NCI-H510A treated with DMSO at 0.1 percent for 48 hours (cell line): Measurements from ENCODE around the gene FEN1.

ENCODE experiments used
- DNase-seq: peaks from one replicate; lab custom pipeline; 2025; lab: John Stamatoyannopoulos, UW

The FEN1 gene

DNA sequence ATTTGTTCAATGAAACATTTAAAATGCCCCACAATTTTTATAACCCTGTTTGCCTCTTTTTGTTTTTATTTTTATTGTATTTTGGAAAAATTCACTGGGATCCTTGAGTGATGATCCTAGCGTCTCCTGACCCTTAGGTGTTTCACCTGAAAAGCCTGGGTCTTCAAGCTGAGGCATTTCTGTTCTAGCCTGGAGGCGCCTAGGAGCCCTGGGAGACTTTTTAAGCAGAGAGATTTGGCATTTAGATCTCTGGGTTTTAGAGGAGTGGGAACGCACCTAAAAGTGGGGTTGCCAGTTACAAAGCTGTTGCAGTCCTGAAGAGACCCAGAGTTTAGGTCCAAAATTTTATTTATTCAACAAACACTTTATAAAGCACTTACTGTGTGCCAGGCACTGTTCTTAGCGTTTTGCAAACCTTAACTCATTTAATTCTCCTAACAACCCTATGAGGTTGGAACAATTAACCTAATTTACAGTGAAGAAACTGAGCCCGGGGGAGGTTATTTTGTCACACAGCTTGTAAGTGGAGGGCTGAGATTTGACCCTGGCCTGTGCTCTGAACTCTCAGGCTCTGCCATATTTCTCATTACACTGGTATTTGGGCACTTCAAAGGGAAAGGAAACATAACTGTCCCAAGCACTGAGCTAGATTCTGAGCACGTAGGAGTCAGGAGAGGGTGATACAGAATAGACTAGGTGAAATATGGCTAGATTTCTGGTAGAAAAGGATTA lies 24.9 kb downstream of the FEN1 start:
- DNase-seq = no peak

DNA sequence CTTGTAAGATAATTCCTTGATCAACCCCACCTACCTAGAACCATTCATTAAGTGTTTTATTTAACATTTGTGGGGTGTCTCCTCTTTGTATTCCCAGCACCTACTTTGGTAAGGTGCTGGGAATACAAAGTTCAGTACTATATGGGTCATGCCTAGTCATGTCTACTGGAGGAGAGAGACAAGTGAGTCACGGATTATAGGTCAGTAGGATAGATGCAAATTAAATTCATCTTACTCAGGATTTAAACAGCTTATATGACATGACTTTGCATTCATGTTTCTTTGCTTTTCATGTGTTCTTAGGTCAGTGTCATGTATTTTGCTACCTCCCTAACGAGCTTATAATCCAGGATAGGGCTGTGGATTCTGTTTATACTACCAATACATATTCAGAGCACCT lies 27.5 kb downstream of the FEN1 start:
- no peak for DNase-seq

DNA sequence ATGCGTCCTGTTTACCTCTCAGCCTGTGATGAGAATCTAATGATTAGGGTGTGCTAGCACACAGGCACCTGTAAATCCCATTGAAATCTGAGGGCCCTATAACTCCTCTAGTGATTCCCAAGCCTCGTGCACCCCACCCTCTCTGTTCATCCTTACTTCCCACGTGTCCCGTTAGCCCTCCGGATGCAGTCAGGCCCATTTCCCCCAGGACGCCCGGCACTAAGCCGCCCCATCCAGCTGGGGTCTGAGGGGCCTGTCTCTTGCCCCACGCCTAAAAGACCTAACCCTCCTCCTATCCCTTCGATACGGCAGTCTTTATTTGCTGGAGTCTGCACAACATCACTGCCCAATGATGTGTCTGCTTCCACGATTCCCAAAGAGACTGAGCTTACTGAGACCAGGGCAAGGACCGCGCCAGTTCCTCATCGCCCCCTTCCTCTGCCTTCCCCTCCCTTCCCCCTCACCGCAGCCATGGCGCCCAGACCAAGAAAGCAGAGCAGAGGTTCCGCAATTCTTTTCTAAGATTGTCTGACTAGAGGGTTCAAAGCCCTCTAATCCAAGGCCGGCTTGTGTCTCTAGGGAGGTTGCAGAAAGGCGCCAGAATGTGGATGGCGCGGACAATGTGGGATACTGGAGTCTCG lies 34.3 kb downstream of the FEN1 start:
- DNase-seq = peak; percentile 76

DNA sequence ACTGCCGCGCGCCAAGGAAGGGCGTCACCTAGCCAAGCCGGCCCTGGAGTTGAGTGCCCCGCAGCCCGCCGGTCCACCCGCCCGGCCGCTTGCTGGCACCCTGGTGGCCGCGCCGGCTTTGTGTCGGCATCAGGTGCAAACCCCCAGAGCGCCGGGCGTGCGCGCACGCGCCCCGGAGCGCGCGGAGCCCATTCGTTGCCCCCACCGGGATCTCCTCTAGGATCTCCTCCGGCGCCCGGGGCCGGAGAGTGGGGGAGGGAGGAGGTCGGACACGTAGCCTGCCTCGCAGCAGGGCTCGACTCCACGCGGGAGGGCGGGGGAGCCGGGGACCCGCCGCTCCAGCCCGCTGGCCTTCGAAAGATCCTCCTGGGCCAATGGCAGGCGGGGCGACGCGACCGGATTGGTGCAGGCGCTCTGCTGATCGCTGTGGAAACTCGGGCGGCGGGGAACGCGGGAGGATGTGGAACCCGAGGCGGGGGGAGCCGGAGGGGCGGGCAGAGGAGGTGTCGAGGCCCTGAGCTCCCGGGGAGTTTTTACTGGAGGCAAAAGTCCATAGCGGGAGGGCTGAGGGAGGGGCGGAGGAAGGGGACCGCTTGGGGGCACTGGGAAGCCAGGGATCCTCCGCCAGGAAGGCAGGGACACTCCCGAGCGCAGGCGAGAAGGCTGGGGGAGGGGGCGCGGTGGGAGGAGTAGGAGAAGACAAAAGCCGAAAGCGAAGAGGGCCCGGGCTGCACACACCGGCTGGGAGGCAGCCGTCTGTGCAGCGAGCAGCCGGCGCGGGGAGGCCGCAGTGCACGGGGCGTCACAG lies 35.1 kb downstream of the FEN1 start, which contains the start of gene FADS2:
FADS2 (plus strand) TSS at position 730 of the 808 bp plus-strand sequence. CDS start 91 bp downstream, outside the sequence.
- peak; percentile 84 for DNase-seq

DNA sequence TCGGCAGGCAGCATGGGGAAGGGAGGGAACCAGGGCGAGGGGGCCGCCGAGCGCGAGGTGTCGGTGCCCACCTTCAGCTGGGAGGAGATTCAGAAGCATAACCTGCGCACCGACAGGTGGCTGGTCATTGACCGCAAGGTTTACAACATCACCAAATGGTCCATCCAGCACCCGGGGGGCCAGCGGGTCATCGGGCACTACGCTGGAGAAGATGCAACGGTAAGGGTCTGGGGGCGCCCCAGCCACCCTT lies 35.6 kb downstream of the FEN1 start:
- DNase-seq = no peak

DNA sequence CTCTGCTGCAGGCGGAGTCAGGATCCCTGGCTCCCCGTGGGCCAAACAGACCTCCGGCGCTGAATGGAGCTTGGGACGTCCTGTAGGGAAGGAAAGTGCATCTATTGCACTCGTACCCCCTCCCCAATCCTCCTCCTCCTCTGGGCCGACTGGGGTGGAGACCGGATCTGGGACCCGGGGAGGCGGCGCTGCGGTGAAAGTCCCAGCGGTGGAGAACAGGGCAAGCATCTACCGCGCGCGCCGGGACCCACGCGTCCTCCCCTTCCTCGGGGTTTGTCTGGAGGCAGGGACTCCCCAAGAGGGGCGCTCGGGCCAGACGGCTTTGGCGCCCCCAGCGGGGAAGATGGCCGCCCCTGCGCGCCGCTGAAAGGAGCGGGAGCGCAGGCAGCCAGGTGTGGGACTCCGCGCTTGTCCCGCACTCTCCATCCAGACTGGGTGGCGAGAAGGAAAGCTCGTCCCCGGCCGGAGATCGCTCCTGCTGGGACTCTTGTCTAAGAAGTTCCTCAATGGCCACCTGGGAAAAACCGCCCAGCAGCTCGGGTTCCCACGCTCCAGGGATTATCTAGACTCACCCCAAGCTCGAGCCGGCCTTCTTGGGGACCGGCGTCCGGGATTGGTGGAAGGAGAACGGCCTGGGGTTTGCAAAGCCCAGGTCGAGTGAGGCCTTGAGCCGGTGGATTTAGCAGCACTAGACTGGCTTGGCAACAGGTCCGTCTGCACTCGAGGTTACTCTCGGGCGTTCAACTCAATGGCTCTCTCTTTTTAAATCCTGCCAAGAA lies 36.1 kb downstream of the FEN1 start:
- peak; percentile 27 for DNase-seq

DNA sequence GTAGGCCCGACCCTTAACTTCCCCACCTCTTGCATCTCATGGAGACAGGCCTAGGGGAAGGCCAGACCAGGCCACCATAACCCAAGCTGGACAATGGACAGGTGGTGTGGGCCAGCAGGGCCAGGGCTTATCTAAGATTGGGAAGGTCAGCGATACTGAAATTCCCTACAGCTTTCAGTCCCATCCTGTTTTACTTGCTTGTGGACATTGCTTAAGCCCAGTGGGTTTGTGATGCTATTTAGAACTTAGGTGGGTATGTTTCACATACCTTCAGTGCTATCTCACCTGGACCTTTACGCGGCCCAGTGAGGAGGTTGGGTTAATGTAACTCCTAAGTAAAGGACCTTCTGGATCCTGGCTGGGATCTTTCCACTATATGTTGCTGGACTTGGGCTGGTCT lies 37.1 kb downstream of the FEN1 start:
- no peak for DNase-seq

DNA sequence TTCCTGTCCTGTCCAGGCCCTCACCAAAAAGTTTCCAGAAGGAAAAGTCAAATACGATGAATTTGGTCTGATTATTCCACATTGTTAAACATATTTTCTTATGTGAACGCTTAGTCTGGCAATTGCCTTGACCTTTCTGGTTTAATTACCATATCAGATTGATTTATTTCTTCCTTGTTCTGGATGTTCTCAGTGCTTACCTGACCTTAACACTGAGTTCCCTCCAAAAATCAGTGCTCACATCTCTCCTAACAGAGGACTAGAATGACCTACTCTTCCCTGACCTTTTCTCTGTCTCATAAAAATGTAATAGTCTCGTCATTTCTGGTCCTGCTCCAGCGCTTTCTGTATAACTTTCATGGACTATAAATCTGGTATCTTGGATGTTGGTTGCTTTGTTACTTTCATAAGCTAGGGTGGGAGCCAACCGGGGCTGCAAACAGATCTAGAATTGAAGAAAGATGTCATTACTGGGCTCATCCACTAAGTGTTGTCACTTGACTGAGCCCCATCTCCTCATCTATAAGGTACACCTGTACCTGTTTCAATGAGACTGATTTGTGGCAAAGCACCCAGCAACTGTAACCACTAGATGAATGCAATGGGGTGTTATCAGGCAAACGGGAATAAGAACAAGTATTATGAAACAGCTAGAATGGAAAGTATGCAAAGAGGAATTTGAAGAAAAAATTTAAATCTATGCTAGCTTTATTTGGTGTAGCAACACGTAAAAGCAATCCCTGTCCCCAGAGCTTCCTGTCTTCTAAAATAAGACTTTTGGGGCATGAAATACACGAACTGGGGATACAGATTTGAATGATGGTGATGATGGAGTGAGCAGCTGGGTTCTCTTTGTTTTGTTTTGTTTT lies 37.8 kb downstream of the FEN1 start:
- no peak for DNase-seq

DNA sequence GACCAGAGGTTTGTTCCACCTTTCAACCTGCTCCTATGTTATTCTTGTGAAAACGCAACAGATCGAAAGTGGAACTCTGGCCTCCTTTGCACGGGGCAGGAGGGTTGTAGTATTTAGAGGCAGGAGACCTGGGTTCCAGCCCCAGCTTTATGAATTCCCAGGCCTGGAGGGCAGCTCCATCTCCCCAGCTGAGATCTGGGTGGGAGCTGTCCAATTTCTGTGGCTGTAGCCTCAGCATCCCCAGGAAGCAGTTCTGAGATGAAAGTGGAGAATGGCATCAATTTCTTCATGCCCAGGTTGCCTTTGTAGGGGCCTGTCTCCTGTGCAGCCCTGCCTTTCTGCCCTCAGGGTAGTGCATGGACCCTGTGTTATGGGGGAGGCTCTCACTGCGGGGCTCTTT lies 39.5 kb downstream of the FEN1 start:
- no peak for DNase-seq

DNA sequence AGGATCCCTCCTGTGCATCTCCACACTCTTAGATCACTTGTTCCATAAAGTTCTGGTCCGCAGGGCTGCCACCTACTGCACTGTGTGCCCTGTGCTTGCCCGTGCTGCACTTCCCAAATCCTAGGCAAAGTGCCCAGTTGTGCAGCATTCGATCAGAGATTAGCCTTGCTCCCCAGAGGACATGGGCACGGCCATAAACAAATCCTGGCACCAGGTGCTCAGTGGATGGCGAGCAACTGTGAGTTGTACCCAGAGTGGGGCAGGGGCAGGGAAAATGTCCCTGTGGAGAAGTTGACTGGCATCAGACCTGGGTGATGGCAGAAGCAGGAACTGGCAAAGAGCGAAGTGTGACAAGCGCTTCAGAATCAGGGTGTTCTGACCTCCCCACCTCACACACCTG lies 40.0 kb downstream of the FEN1 start:
- no peak for DNase-seq

DNA sequence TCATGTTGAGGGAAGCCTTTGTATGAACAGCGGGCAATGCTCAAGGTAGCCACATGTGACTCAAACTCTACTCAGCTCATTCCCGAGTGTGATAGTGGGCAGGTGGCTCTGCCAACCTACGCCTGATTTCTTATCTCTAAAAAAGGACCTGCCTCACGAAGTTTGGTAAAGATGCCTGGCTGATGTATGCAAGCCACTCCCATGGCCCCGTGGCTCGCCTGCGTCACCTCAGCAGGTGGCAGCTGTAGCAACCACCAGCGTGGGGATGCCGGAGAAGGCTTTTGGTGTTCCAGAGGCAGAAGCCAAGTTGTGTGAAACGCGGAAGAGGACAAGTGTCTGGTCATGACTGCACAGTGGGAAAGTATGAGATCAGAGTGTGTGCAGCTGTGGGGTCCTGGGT lies 40.8 kb downstream of the FEN1 start:
- DNase-seq = no peak

DNA sequence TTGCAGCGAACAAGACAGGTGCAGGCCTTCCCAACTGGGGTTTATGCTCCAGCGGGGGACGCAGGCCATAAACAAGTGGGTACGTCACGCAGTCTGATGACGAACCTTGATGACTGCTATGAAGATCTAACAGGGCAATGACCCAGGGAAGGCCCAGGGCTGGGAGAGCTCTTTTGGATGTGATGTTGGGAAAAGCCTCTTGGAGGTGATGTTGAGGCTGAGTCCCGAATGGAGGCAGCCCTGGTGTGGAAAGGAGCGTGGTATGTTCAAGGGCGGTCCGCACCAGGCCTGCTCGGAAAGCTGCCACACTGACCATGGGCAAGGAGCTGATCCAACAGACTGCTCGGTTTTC lies 41.2 kb downstream of the FEN1 start:
- DNase-seq = no peak

DNA sequence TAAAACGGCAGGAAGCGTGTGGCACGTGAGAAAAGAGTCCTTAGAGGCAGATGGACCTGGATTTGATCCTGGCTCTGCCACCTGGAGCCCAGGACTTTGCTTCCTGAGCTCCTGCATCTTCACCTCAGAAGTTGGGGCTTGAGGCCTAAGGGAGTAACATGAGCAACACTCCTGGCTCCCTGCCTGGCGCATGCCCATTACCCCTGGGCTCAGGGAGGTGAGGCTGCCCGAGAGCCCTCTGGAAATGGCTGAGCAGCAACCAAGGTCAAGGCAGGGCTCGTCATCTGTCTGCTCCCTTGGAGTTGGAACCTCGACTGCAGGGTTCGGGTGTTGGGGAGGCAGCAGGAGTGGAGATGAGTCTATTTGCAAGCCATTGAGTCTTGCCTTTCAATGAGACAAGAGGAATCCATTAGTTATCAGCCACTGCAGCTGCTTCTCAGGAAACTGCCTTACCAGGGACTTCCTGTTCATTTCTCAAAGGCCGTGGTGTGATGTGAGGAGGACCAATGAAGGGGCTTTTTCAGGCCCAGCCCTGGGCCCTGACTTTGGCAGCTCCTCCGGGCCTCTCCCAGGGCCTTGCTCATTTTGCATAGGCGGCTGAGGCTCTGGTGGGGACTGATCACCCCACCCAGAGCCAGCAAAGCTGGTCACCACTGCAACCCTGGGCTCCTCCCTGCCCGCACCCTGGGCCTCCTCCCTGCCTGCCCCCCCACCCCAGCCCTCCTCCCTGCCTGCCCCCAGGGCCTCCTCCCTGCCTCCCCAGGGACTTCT lies 41.8 kb downstream of the FEN1 start:
- DNase-seq = no peak

DNA sequence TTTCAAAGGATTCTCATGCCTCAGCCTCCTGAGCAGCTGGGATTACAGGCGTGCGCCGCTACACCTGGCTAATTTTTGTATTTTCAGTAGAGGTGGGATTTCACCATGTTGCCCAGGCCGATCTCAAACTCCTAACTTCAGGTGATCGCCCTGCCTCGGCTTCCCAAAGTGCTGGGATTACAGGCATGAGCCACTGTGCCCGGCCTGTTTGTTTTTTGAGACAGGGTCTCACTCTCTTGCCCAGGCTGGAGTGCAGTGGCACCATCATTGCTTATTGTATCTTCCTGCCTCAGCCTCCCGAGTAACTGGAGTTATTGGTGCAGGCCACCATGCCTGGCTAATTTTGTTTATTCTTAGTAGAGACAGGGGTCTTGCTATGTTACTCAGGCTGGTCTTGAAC lies 43.5 kb downstream of the FEN1 start:
- DNase-seq = no peak

DNA sequence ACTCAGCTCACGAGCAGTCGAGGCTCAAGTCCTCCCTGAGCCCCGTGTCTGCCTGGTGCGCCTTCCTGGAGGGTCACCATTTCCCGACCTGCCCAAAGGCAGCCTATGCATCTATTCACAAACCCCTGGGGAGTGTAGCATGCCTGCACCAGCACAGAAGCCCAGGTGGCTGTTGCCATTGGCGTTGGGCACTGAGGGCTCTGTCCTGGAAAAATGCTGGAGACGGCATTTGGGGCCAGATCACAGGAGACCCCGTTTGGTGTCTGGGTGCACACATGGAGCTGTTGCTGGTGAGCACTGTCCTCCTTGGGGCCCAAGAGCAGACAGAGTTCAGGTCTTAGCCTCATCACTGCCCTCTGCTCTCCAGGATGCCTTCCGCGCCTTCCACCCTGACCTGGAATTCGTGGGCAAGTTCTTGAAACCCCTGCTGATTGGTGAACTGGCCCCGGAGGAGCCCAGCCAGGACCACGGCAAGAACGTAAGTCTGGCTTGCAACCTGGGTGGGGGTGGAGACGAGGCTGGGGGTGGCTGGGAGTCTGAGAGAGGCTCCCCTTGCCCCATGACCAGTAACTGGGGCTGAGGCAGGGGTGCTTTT lies 44.8 kb downstream of the FEN1 start:
- no peak for DNase-seq

DNA sequence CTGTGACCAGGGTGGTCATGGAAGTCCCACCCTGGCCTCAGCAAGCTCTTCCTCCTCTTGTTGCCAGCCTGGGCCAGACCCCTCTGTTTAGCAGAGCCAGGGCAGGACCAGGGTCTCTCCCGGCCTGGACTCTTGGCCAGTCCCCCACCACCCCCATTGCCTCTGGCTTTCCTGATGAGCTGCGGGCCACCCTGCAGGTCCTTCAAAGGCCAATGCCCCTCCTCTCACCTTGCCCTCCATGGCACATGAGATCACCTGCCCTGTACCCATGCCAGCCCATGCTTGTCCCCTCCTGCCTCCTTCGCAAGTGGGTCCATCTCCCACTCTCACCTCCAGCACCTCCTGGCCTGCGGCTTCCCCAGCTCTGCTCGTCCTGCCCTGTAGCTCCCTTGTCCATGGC lies 45.8 kb downstream of the FEN1 start:
- no peak for DNase-seq

DNA sequence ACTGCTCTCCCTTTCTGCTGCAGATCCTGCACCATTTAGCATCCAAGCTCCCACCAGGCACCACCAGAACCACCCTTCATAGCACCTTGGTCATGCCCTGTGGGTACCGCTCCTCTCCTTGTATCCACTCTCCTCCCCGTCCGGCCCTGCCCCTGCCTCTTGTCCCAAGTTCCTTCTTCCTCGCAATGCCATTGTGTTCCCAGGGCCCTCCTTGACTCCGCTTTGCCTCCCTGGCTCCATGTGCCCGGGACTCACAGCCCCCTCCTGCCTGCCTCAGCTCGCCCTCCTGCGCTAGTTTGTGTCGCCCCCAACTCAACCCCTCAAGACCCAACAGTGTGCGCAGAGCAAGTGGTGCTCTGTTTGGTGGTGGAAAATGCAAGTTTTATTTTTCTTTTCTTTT lies 46.2 kb downstream of the FEN1 start:
- no peak for DNase-seq

DNA sequence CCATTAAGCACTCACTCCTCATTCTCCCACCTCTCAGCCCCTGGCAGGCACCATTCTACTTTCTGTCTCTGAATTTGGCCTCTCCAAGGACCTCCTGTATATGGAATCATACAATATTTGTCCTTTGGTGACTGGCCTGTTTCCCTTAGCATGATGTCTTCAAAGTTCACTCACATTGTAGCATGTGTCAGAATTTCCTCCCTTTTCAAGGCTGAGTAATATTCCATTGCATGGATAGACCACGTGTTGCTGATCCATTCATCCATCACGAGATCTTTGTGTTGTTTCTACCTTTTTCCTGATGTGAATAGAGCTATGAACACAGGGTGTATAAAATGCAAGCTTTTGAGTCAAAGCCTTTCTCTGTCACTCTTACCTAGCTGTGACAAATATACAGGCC lies 47.0 kb downstream of the FEN1 start:
- DNase-seq = no peak

DNA sequence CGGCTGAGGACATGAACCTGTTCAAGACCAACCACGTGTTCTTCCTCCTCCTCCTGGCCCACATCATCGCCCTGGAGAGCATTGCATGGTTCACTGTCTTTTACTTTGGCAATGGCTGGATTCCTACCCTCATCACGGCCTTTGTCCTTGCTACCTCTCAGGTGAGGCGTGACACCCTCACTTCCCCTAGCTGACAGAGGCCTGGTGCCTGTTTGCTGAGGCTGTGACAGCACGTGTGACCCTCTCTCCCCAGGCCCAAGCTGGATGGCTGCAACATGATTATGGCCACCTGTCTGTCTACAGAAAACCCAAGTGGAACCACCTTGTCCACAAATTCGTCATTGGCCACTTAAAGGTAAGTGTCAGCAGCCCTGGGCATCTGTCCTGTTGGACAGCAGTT lies 47.7 kb downstream of the FEN1 start:
- no peak for DNase-seq
